ENCODE measurements around the gene RPL10A.

Gene RPL10A

GRCh38 chr6:35471836-35472345 is 3.7 kb downstream of the RPL10A start:
- no peak overlapping the region for H3K4me3 ChIP-seq (ENCODE audit: low read depth, low read length)

GRCh38 chr6:35473075-35473849 is 5.1 kb downstream of the RPL10A start:
- no peak overlapping the region for H3K4me3 ChIP-seq (ENCODE audit: low read depth, low read length)
- TF ChIP-seq CTCF (IDR thresholded peaks at IDR 0.05; ENCODE audit: low read depth, low read length), result no peak

More at GRCh38 chr6:35471836-35472345, 3.7 kb downstream of the RPL10A start:
- TF ChIP-seq CTCF (IDR thresholded peaks at IDR 0.05; ENCODE audit: low read depth, low read length), result no peak

GRCh38 chr6:35473850-35474130 is 5.6 kb downstream of the RPL10A start:
- H3K4me3 ChIP-seq (ENCODE audit: low read depth, low read length), result no peak overlapping the region
- no peak for TF ChIP-seq CTCF (IDR thresholded peaks at IDR 0.05; ENCODE audit: low read depth, low read length)

GRCh38 chr6:35474131-35474941 is 6.1 kb downstream of the RPL10A start:
- TF ChIP-seq CTCF (IDR thresholded peaks at IDR 0.05; ENCODE audit: low read depth, low read length), result no peak
- H3K4me3 ChIP-seq (ENCODE audit: low read depth, low read length), result no peak overlapping the region

GRCh38 chr6:35474942-35475570 is 6.9 kb downstream of the RPL10A start:
- TF ChIP-seq CTCF (IDR thresholded peaks at IDR 0.05; ENCODE audit: low read depth, low read length), result no peak
- H3K4me3 ChIP-seq (ENCODE audit: low read depth, low read length), result no peak overlapping the region

GRCh38 chr6:35475573-35475972 is 7.4 kb downstream of the RPL10A start:
- no peak overlapping the region for H3K4me3 ChIP-seq (ENCODE audit: low read depth, low read length)
- no peak for TF ChIP-seq CTCF (IDR thresholded peaks at IDR 0.05; ENCODE audit: low read depth, low read length)
